Activated CD8-positive, alpha-beta memory T cell treated with anti-CD3 and anti-CD28 coated beads, Interleukin-2, amount 50 U/mL, for 48 hours (primary cell): ENCODE data around the gene TICAM2.

Source experiments
- DNase-seq: peaks from one replicate; pipeline ENCODE4 v3.0.0-alpha.2; 2020

The TICAM2 gene

DNA sequence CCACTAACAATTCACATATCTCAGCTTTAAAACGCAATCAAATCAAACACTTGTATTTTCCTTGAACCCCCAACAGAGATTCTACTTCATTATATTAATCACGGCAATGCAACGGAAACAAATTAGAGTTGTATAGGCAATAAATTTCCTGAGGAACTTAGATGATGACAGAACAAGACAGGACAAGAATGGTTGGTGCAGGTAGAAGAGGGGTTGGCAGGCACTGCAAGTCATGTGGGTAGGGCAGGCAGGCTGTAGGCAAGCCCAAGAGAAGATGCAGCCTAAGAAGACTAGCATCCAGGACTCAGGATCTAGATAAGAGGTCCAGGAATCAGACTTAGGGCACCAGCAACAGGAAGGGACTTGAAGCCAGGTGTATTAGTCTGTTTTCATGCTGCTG lies 41.1 kb downstream of the TICAM2 start:
- DNase-seq = no peak

DNA sequence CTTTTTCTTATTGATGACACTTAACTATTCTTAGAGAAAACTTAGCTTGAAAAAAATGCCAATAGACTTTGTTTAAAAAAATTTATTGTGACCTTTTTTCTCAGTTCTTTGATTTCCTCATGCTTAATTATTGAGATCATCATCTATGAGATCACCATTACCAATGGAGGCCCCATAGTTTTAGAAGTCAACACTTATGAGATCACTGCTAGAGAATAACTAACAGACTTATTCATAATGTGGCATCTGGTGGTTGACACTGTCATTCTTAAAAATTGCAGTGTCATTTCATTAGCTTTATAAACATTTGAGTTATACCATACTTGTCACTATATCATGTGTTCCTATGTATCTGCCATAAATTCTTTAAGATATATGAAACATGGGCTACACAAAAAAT lies 42.8 kb downstream of the TICAM2 start:
- DNase-seq = no peak

DNA sequence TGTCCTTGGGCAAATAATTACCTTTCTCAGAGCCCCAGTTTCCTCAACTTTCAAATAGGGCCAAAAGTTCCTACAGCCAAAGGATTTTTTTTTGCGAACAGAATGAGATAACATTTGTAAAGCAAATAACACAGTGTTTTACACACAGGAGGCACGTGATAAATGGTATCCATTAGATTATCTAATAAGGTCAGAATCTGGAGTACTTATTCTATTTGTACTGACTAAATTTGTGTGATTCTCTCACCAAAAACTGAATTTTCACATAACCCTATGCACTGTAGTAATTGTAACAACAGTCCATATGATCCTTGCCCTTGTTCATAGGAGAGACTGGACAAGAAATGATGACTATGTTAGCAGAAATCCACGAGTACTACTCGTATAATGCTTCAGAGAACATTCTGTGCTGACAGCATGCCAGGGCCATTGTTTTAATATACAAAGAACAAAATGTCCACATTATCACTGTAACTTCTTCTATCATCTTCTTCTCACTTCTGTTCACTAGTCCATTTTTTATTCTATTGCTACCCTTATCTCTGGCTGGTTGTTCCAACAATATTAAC lies 43.8 kb downstream of the TICAM2 start:
- DNase-seq = no peak

DNA sequence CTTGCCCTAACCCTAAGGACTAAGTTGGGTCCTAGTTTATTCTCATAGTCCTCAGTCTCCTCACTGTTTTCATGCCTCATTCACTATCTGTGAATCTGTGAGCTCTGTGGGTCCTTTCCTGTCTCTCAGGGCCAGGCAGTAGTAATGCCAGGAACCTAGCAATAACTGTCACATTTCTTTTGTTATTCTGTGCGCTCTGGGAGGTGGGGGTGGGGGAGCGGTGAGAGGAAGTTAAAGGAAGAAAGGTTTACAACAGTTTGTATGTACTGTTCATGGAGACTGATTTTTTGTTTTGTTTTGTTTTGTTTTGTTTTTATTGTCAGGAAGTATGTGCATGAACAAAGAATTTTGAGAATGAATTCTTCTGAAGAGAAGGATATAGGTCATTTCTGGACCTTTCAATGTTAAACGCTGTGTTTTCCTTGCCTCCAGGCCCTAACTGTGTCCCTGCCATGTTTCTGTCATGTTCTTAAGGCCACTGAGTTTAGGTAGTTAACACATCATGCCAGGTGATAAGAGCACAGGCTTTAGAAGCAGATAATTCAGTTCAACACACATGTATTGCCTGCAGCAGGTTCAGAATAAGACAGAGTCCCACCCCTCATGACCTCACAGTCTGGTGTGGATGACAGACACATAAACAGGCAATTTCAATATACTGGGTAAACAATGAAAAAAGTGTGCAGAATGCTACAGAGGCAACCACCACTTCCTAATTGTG lies 44.5 kb downstream of the TICAM2 start:
- DNase-seq = no peak

DNA sequence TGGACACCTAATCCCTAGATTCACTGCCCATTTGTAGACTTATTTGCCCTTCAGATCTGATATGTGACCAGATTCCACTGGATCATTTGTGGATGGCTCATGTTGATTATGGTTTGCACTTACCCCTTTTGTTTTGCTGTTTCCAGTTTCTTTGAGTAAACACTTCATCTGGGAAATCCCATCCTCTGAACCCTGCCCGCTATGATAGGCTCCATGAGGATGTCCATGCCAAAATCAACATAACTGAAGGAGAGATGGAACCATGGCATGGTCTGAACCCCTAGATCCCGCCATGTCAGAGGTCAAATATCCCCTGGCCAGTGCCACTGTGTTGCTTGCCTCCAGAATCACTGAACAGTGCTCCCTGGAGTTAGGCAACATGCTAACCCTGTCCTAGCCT lies 46.0 kb downstream of the TICAM2 start:
- no peak for DNase-seq

DNA sequence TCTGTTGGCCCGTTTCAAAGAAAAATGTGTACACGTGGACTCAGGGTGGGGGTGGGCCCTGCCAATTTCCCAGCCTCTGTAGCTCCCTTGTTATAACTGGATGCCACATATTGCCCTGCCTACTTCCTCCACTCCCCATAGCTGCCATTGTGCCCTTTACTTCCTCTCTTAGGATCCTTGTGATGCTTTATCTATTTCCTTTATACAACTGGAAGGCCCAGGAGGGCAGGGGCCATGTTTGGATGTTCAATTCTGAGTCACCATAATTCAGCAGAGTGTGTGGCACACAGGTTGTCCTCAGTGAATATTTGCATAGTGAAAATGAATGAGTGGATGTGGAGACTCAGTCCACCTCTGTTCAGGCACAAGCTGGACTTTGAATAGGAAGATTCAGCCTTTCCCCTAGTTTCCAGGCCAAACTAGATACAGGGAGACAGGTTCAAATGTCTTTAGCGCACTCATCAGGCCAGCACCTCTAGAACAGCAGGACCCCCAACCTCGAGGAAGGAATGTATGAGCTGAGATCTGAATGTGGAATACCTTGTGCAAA lies 47.1 kb downstream of the TICAM2 start:
- DNase-seq = no peak

DNA sequence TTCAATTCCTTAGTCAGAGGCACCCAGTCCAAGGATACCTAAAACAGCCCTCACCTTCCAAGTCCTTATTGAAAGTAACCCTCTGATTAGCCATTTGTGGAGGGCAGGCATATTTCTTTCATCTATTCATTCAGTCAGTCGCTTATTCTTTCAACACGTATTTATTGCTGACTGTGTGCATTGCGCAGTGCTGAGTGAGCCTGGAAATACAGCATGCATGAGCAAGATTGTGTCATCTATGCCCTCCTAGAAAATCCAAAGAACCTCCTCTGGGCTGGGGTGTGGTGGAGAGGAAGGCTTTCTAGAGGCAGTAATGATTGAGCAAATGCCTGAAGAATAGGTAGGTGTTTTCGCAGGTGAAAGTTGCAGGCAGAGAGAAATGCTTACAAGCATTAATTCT lies 49.2 kb downstream of the TICAM2 start:
- DNase-seq = no peak

DNA sequence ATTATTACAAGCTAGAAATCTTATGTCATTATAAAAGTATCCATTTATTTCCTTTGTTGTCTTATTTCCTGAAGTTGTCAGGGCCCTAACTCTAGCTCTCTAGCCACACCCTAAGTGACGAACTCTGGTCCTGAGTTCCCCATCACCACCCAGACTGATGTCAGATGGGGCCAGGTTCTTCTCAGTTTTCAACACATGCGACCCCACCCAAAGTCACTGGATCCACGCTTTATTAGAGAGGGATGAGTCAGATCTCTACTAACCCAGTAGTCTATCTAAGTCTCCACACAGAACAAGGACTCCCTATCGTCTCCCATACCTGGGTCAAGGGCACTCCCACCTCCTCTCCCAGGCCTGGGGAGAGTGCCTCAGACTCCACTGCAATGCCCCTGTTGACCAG lies 50.9 kb downstream of the TICAM2 start:
- DNase-seq = no peak

DNA sequence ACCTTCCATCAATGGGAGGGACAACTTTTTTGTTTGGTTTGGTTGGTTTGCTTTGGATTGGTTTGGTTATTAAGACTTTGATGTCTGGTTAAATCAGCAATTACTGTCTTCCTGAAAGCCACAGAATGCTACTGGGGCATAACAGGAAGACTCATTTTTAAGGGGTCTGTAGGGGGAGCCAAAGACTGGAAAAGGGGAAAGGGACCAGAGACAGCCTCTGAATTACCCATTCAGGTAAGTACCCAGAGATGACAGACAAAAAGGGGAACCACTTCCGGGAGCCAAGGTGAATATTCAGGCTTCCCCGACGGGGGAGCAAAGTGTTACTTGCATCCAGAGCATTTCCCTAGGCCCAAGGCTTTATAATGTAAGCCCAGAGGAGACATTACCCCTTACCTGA lies 53.1 kb downstream of the TICAM2 start:
- DNase-seq = no peak

DNA sequence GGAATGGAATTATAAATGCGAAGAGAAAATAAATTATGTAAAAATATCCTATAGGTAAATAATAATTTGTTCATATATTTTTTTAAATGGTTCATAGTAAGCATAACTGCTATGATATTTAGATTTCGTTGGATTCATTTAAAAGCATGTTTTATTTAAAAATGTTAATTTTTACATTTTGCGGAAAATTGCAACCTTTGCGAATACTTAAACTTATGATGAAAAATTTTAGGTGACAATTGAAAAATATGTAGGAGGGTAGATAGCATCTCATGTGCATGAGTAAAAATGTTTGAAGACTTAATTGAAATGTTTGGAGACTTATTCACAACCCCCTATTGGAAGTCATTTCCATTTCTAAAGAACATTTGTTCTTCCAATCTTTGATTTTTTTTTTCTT lies 53.6 kb downstream of the TICAM2 start:
- no peak for DNase-seq

DNA sequence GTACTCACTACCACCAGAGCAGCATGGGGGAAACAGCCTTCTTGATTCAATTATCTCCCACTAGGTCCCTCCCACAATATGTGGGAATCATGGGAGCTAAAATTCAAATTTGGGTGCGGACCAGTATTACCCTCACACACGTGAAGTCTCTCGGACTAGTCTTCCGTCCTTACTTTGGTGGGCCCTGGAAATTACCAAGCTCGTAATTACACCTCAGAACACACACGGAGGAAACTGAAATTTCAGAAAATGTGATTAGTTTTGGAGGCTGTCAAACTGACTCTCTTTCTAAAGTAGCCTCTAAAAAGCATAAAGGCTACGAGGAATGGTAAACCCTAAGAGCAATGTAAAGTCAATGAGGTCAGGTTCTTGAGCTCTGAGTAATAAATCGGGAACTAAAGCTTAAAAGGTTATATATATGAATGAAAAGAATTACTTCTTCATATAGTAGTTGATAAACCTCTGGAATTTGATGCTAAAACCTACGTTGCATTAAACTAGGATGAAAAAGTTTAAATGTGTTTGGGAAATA lies 56.9 kb downstream of the TICAM2 start:
- DNase-seq = no peak

DNA sequence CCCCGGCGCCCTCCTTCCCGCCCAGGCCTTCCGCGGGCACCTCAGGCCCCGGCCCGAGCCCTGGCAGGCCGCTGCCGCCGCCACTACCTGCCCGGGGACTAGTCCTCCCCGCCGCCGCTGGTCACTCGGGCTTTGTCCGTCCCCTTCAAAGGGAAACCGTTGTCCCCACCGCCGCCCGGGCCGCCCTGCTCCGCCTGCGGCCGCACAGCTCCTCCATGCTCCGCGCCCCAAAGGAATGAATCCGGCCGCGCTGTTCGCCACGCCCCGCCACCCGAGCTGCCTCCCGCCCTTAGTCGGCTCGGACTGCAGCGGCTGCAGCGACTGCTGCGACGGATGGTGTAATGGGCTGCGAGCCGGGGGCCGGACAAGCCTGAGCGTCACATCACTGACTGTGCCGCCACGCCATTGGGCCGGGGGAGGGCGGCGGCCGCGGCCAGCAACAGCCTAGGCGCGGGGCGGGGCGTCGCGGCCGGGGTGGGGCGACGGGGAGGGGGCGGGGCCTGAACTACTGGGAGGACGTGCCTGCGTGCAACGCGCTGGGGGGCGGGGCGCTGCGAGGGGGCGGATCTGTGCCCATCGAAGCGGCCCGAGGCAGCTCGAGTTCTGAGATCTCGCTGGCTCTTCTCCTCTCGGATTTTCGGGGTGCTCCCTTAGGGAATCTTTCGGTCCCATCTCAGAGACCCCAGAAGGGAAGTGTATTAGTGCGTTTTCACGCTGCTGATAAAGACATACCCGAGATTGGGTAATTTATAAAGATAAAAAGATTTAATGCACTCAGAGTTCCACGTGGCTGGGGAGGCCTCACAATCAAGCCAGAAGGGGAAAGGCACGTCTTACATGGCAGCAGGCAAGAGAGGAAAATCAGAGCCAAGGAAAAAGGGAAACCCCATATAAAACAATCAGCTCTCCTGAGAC lies 57.6 kb downstream of the TICAM2 start, which contains the start of gene FEM1C:
FEM1C (minus strand) TSS at position 340 of the 915 bp plus-strand sequence. CDS start 1,282 bp downstream, outside the sequence.
- peak; percentile 99 for DNase-seq

DNA sequence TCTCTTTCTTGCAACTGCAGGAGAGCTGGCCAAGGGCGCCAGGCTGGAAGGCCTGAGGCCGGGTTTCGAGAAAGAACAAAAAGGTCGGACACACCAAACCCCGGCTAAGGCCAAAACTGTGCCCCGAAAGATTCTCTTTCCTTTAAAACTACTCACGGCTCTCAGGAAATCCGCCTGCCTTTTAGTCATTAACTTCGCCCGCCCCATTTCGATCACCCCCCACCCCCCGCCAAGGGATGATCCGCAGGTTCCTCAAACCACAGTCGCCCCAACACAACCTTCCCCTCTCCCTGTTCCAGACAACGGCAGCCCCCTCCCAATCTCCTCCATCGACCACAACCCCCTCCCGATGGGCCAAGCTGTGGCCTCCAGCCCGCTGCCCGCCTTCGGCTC lies 58.2 kb downstream of the TICAM2 start:
- DNase-seq = no peak

DNA sequence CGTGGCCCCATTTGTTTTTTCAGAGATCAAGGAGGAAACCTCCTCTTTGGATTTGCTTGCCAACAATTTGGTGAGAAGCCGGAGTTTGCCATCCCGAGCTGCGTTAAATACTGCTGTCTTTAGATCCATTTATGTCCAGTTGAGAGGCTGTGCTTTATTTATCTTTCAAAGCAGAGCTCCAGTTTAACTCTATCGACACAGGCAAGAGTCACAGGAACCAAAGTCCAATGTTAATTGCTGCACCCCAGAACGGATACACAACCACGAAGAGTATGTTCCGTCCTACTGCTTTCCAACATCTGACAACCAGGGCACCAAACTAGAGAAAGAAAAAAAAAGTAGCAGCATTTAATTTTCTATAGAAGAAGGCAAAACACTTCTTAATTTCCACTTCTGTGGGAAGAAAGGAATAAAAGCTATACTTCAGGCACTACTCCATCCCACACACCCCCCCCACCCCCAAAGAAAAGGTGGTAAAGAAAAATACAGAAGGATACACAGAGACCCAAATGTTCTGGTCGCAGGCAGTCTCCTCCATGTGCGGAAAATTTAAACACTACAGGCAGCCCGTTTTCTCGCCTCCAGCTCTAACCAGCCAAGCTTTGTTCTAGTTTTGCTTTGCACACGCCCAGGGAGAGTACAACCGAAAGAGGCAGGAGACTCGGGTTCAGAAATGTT lies 58.8 kb downstream of the TICAM2 start:
- no peak for DNase-seq

DNA sequence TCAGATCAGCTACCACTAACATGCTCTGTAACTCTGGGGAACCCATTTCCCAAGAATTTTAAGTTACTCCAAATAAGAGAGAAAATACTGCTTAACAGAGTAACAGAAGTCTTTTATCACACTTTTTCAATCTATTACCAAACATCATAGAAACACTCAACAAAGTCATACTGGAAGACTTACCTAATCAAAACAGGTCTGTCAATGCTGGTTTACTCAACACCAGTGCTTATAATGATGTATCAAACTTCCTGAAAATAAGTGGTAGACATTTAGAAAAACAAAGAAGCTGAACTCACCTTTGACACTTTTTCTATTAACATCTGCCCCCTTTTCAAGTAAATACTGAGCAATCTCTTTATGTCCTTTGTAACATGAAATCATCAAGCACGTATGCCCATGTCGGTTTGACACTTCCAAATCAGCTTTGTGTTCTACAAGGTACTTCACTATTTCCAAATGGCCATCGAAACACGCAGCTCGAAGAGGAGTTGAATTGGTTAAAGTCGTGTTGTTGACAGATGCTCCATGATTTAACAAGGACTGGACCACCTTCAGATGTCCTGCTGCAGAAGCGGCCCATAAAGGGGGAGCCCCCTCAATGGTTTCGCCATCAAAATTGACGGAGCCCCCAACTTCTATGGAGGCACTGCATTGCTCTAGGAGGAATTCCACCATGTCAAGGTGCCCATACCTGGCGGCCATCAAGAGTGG lies 59.5 kb downstream of the TICAM2 start:
- DNase-seq = no peak

DNA sequence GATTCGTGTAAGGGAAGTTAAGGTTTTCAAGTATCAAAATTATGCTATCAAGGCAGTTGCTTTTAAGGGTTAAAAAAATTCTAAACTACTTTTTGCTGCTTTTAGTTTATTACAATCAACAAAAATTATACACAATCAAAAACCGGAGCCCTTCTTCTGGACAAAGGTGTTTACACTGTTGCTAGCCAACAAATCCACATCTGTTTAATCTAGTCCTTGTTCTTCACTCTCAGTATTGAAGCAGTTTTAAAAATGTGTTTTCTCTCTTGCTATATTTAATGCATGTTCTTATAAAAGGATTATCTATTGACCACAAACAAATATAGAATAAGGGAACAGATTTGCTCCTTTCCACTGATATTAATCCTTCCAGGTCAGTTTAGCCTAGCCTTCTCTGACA lies 60.2 kb downstream of the TICAM2 start:
- no peak for DNase-seq

DNA sequence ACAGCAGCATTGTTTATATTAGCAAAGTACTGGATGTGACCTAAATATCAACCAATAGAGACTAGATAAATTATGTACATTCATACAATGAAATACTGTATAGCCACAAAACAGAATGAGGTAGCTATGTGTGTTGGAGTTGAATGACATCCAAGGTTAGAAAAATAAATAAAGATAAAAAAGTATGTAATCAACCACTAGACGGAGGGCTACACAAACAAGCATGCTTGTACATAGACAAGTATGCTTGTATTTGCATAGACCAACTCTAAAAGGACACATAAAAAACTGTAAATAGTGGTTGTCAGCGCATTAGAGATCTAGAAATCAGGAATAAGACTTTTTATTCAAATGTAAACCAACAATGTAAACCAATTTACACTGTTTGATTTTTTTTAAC lies 60.7 kb downstream of the TICAM2 start:
- DNase-seq = no peak

DNA sequence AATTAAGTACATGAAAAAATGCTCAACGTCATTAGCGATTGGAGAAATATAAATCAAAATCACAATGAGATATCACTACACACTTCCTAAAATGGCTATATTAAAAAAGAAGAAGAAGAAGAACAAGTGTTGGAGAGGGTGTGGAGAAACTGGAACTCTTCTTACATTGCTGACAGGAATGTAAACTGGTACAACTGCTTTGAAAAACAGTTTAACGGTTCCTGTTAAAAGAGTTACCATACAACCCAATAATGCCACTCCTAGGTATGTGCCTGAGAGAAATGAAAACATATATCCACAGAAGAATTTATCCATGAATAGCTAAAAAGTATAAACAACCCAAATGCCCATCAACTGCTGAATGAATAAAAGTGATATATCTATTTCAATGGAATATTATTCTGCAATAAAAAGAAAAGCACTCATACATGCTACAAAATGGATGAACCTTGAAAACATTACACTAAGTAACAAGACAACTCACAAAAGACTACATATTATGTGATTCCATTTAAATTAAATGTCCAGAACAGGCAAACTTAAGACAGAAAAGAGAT lies 66.7 kb downstream of the TICAM2 start:
- DNase-seq = no peak

DNA sequence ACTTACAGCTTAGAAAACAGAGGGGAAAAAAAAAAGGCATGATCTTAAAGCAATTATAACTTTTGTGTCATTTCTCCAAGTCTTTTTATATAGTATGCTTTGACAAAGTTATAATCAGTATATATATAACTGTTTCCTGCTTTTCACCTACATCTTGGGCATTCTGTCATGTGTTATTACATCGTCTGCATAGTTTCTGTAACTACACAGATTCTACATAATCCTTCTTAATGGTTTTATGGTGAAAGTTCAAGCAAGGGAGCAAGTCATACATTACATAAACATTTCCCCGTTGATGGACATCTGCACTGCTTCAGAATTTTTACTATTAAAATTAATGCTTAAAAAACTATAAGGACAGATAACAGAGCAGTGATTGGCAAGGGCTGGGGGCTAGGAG lies 69.8 kb downstream of the TICAM2 start:
- DNase-seq = no peak

DNA sequence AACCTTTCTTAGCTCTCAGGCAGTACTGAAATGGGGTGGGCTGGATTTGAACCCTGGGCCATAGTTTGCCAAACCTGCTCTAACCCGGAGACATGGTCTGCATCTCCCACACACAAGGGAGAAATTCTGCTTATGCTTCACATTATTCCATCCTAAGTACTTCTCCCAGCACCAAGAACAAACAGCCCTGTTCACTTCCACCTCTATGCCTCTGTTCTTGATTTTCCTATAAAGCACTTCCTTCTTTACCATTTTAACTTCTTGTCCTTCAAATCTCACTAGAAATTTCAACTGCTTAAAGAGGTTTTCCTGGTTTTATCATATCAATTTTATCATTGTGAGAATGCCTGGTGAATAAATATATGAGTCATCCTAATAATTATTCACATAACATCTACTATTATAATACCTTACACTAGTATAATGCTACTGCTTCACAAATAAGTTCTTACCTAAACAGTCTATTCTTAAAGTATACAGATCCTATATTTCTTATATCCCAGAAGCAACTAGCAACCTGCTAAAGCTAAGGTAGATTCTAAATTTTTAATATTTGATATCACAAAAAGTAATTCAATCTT lies 70.4 kb downstream of the TICAM2 start:
- no peak for DNase-seq

DNA sequence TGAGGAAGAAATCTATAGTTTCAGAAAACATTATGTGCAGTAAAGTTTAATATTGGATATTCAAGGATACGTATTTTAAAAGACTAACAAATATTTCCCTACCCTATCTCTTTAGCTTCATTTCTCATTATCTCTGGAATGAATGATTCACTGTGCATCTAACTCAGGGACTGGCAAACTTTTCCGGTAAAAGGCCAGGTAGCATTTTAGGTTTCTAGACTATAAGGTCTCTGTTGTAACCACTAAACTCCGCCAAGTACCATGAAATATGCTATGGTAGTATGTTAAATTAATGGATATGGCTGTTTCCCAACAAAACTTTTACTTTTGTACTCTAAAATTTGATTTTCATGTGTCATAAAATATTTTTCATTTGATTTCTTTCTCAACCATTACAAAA lies 70.9 kb downstream of the TICAM2 start:
- no peak for DNase-seq
